Neural progenitor cell (in vitro differentiated cells): ENCODE measurements around the gene KIAA1549. TPM values are rescaled to one million over a fixed set of nuclear protein-coding genes. Genes with fewer than 3 reads are reported as not detected.
A peak's percentile ranks its signal among the peaks of the same experiment; 100 is the strongest.

ENCODE experiments used
- DNase-seq: peaks from one replicate; pipeline ENCODE4 v3.0.0-alpha.2; 2016; ENCODE audit warnings: low spot score
- H2AFZ ChIP-seq: fragments of 200-600 bp; sonication (generic); replicated peaks from 2 replicates; pipeline ENCODE4 v1.6.1; 2016; ENCODE audit warnings: antibody characterized with exemption
- H3F3A ChIP-seq: fragments of 200-600 bp; sonication (generic); 2 replicates; pipeline ENCODE4 v1.6.1; 2016; ENCODE audit warnings: antibody characterized with exemption, low read depth
- H3K27ac ChIP-seq: fragments of 200-600 bp; sonication (generic); 2 replicates; pipeline ENCODE4 v1.5.1; 2016; ENCODE audit warnings: mild to moderate bottlenecking
- H3K27me3 ChIP-seq: fragments of 200-600 bp; sonication (generic); 2 replicates; pipeline ENCODE4 v1.6.1; 2016; ENCODE audit warnings: mild to moderate bottlenecking, moderate library complexity
- H3K36me3 ChIP-seq: fragments of 200-600 bp; sonication (generic); 2 replicates; pipeline ENCODE4 v1.5.1; 2016
- H3K4me1 ChIP-seq: fragments of 200-600 bp; sonication (generic); 2 replicates; pipeline ENCODE4 v1.6.1; 2016; ENCODE audit warnings: mixed run types
- H3K4me2 ChIP-seq: fragments of 200-600 bp; sonication (generic); 2 replicates; pipeline ENCODE4 v1.6.1; 2016
- H3K4me3 ChIP-seq: fragments of 200-600 bp; sonication (generic); 2 replicates; pipeline ENCODE4 v1.5.1; 2016
- H3K79me2 ChIP-seq: fragments of 200-600 bp; sonication (generic); 2 replicates; pipeline ENCODE4 v1.6.1; 2016; ENCODE audit warnings: low read depth
- H3K9ac ChIP-seq: fragments of 200-600 bp; sonication (generic); 2 replicates; pipeline ENCODE4 v1.6.1; 2016
- H3K9me3 ChIP-seq: fragments of 200-600 bp; sonication (generic); 2 replicates; pipeline ENCODE4 v1.5.1; 2016; ENCODE audit warnings: low read depth
- H4K20me1 ChIP-seq: fragments of 200-600 bp; sonication (generic); 2 replicates; pipeline ENCODE4 v1.6.1; 2016; ENCODE audit warnings: low read depth
- H3K27ac Mint-ChIP-seq: 3 replicates; pipeline ENCODE4 v1.8.0; 2021; ENCODE audit warnings: mixed read lengths
- H3K27me3 Mint-ChIP-seq: 2 replicates; pipeline ENCODE4 v1.8.0; 2022; ENCODE audit warnings: low read depth, mild to moderate bottlenecking, inconsistent platforms, moderate library complexity, mixed read lengths; ENCODE audit not compliant: insufficient read depth
- H3K36me3 Mint-ChIP-seq: 3 replicates; pipeline ENCODE4 v1.8.0; 2021; ENCODE audit warnings: mixed read lengths
- H3K4me1 Mint-ChIP-seq: 3 replicates; pipeline ENCODE4 v1.8.0; 2021; ENCODE audit warnings: mixed read lengths
- H3K4me3 Mint-ChIP-seq: 3 replicates; pipeline ENCODE4 v1.8.0; 2021; ENCODE audit warnings: mild to moderate bottlenecking, moderate library complexity, mixed read lengths
- H3K9me3 Mint-ChIP-seq: 3 replicates; pipeline ENCODE4 v1.8.0; 2020; ENCODE audit warnings: mixed read lengths
- CTCF ChIP-seq: fragments of 200-600 bp; sonication (generic); IDR thresholded peaks from 2 replicates; pipeline ENCODE4 v1.5.1; 2017; ENCODE audit warnings: antibody characterized with exemption, mild to moderate bottlenecking
- EZH2 ChIP-seq: fragments of 200-600 bp; sonication (generic); IDR thresholded peaks from 2 replicates; pipeline ENCODE4 v1.6.1; 2017; ENCODE audit warnings: antibody characterized with exemption, mild to moderate bottlenecking, moderate library complexity
- EZH2phosphoT487 ChIP-seq: fragments of 200-600 bp; sonication (generic); IDR thresholded peaks from 2 replicates; pipeline ENCODE4 v1.6.1; 2017; ENCODE audit warnings: antibody characterized with exemption
- total RNA-seq: library from RNA; depleted of rRNA; stranded (reverse); fragments of >200 nt; gene quantifications from 2 replicates; pipeline ENCODE4 v1.2.3, GENCODE V29; 2015; ENCODE audit warnings: low replicate concordance

KIAA1549 gene
- total RNA-seq, 1 donor from 2014 or later = 4.8 TPM

GRCh38 chr7:138948403-138948802 lies 32.8 kb downstream of the KIAA1549 start:
- Mint-ChIP-seq H3K36me3 (peaks cover 5% of the 10 kb centered on the region), H3K27ac (no peak overlapping the region), H3K4me1 (peaks cover 26% of the 10 kb centered on the region)

GRCh38 chr7:138945821-138946220 lies 35.4 kb downstream of the KIAA1549 start:
- Mint-ChIP-seq H3K27ac (no peak overlapping the region), H3K4me3 (no peak overlapping the region), H3K27me3 (peaks cover 2% of the 10 kb centered on the region), H3K4me1 (peaks cover 15% of the 10 kb centered on the region), H3K9me3 (no peaks in the 10 kb centered on the region), H3K36me3 (peaks cover 16% of the 10 kb centered on the region)
- Histone ChIP-seq H3F3A (no peaks in the 10 kb centered on the region), H3K27me3 (no peaks in the 10 kb centered on the region), H3K4me2 (no peak overlapping the region), H3K4me3 (no peak overlapping the region), H3K36me3 (no peaks in the 10 kb centered on the region), H3K27ac (no peak overlapping the region), H3K9me3 (no peaks in the 10 kb centered on the region), H4K20me1 (peaks cover 41% of the 10 kb centered on the region), H3K79me2 (peaks cover 32% of the 10 kb centered on the region), H3K9ac (no peak overlapping the region), H3K4me1 (peaks cover 9% of the 10 kb centered on the region), H2AFZ (no peak overlapping the region)
- no peak for DNase-seq
- no peak for TF ChIP-seq CTCF
- no peak for TF ChIP-seq EZH2
- TF ChIP-seq EZH2phosphoT487 = no peak

More at GRCh38 chr7:138948403-138948802, 32.8 kb downstream of the KIAA1549 start:
- H3K9me3 Mint-ChIP-seq = no peaks in the 10 kb centered on the region
- Histone ChIP-seq H3K4me1 (peaks cover 9% of the 10 kb centered on the region), H3K4me2 (no peak overlapping the region), H3K9me3 (no peaks in the 10 kb centered on the region), H3K79me2 (peaks cover 45% of the 10 kb centered on the region), H3K27ac (no peak overlapping the region), H3K27me3 (no peaks in the 10 kb centered on the region), H3K9ac (no peak overlapping the region), H2AFZ (no peak overlapping the region), H3F3A (no peaks in the 10 kb centered on the region), H3K4me3 (no peak overlapping the region), H4K20me1 (peaks cover 40% of the 10 kb centered on the region), H3K36me3 (no peaks in the 10 kb centered on the region)
- TF ChIP-seq CTCF (no peak), EZH2phosphoT487 (no peak), EZH2 (no peak)
- DNase-seq = no peak
- peaks cover 2% of the 10 kb centered on the region for H3K27me3 Mint-ChIP-seq
- no peak overlapping the region for H3K4me3 Mint-ChIP-seq

- peaks cover 15% of the 10 kb centered on the region for H3K4me1 Mint-ChIP-seq
- peak; percentile 27 for DNase-seq
- Histone ChIP-seq H3K36me3 (no peaks in the 10 kb centered on the region), H3K9me3 (no peaks in the 10 kb centered on the region), H3K27ac (no peak overlapping the region), H2AFZ (no peak overlapping the region), H3F3A (no peaks in the 10 kb centered on the region), H4K20me1 (peaks cover 35% of the 10 kb centered on the region), H3K9ac (no peak overlapping the region), H3K4me1 (peaks cover 9% of the 10 kb centered on the region), H3K27me3 (no peaks in the 10 kb centered on the region), H3K4me2 (no peak overlapping the region), H3K79me2 (peaks cover 32% of the 10 kb centered on the region), H3K4me3 (no peak overlapping the region)
- no peaks in the 10 kb centered on the region for H3K9me3 Mint-ChIP-seq
- H3K27me3 Mint-ChIP-seq = no peaks in the 10 kb centered on the region
- peaks cover 16% of the 10 kb centered on the region for H3K36me3 Mint-ChIP-seq
- no peak overlapping the region for H3K27ac Mint-ChIP-seq
- no peak overlapping the region for H3K4me3 Mint-ChIP-seq
- TF ChIP-seq EZH2phosphoT487 (no peak), CTCF (no peak), EZH2 (no peak)
These were observed 36.0 kb downstream of the KIAA1549 start for GRCh38 chr7:138945154-138945553.
